Sigmoid colon (tissue), 7 donors: ENCODE measurements around the gene MAPK10. TPM values are rescaled to one million over a fixed set of nuclear protein-coding genes. Genes with fewer than 3 reads are reported as not detected.

Source experiments
- DNase-seq: peaks from one replicate; pipeline ENCODE4 v3.0.0-alpha.2; 2019
- H3K27ac ChIP-seq, 4 donors: fragments of 200-600 bp; sonication (generic); one replicate each; pipeline ENCODE4 v1.5.1; 2016 to 2019; ENCODE audit warnings: mild to moderate bottlenecking in 1 of 4
- H3K27me3 ChIP-seq, 3 donors: fragments of 200-600 bp; sonication (generic); one replicate each; pipeline ENCODE4 v1.5.1; 2019; ENCODE audit warnings: mild to moderate bottlenecking in 1 of 3
- H3K36me3 ChIP-seq, 4 donors: fragments of 200-600 bp; sonication (generic); one replicate each; pipeline ENCODE4 v1.5.1; 2016 to 2019
- H3K4me1 ChIP-seq, 4 donors: fragments of 200-600 bp; sonication (generic); one replicate each; pipeline ENCODE4 v1.5.1; 2017 to 2019
- H3K4me3 ChIP-seq, 4 donors: fragments of 200-600 bp; sonication (generic); one replicate each; pipeline ENCODE4 v1.5.1; 2017 to 2019; ENCODE audit warnings: mild to moderate bottlenecking in 2 of 4, moderate library complexity in 1 of 4
- H3K9me3 ChIP-seq, 4 donors: fragments of 200-600 bp in 3 of 4; sonication (generic) in 3 of 4; one replicate each; pipeline versions ENCODE4 v1.5.1 to v1.6.1; 2013 to 2019
- CTCF ChIP-seq, 4 experiments: fragments of 450-650 bp in 3 of 4; fragments of 200-600 bp in 1 of 4; IDR thresholded peaks; one replicate each; pipeline ENCODE4 v1.5.1; 2016 to 2019; ENCODE audit warnings: antibody characterized with exemption in 4 of 4, mild to moderate bottlenecking in 3 of 4, moderate library complexity in 2 of 4
- EP300 ChIP-seq, 4 donors: sonication (generic); formaldehyde crosslinking; IDR thresholded peaks; one replicate each; pipeline ENCODE4 v1.6.1; 2017; ENCODE audit warnings: antibody characterized with exemption in 4 of 4
- POLR2A ChIP-seq, 2 donors: fragments of 450-650 bp; IDR thresholded peaks; one replicate each; pipeline ENCODE4 v1.6.1; 2016; ENCODE audit warnings: antibody characterized with exemption in 2 of 2, mild to moderate bottlenecking in 2 of 2, moderate library complexity in 2 of 2
- POLR2AphosphoS5 ChIP-seq, 4 donors: sonication (generic); formaldehyde crosslinking; IDR thresholded peaks; one replicate each; pipeline ENCODE4 v1.6.1; 2017; ENCODE audit warnings: antibody characterized with exemption in 4 of 4
- WGBS, 2 donors: extraction: QIAGEN DNeasy Blood & Tissue Kit; methylation state at CpG; one replicate each; pipeline ENCODE4 v1.1.7; 2013; 5-methylcytosine and 5-hydroxymethylcytosine counted together
- intact Hi-C: fragments of 100-400 bp; cut with DNase I; formaldehyde crosslinking; loops from one replicate; pipeline ENCODE4 v1.15.1; 2023
- polyA plus RNA-seq, 3 donors: library from polyadenylated mRNA; stranded (reverse); fragments of 200-250 nt; gene quantifications; one replicate each; pipeline ENCODE4 v1.2.3, GENCODE V29; 2013
- total RNA-seq, 4 donors: library from RNA; depleted of rRNA; stranded (reverse); fragments of >200 nt; gene quantifications; one replicate each; pipeline ENCODE4 v1.1.0, GENCODE V29; 2016
- donor health status: healthy with polysubstance abuse.
- donor health status: Bipolar disorder and iron deficiency.
- donor health status: healthy.

The MAPK10 gene
- total and polyA plus RNA-seq, 7 donors = 3.0 to 28.5 (median 24.3) TPM

GRCh38 chr4:86055898-86056297 lies 304.0 kb downstream of the MAPK10 start:
- no peak overlapping the region for H3K27ac ChIP-seq
- no peaks in the 10 kb centered on the region for H3K9me3 ChIP-seq
- no peaks in the 10 kb centered on the region for H3K4me1 ChIP-seq
- TF ChIP-seq EP300 (IDR thresholded peaks at IDR 0.05) (no peak), POLR2A (IDR thresholded peaks at IDR 0.05) (no peak), CTCF (IDR thresholded peaks at IDR 0.05) (no peak), POLR2AphosphoS5 (IDR thresholded peaks at IDR 0.05) (no peak)
- no peak for DNase-seq
- H3K27me3 ChIP-seq = no peaks in the 10 kb centered on the region
- H3K4me3 ChIP-seq = no peak overlapping the region
- no peaks in the 10 kb centered on the region for H3K36me3 ChIP-seq
- WGBS, 2 donors = 9 to 32% methylated on average over 1 of the region's 1 CpG
- intact Hi-C loops = no loop called here

GRCh38 chr4:86054286-86055032 lies 305.4 kb downstream of the MAPK10 start:
- no peaks in the 10 kb centered on the region for H3K36me3 ChIP-seq
- intact Hi-C loops = no loop called here
- H3K27ac ChIP-seq = no peak overlapping the region
- TF ChIP-seq POLR2AphosphoS5 (IDR thresholded peaks at IDR 0.05) (no peak), CTCF (IDR thresholded peaks at IDR 0.05) (no peak), POLR2A (IDR thresholded peaks at IDR 0.05) (no peak), EP300 (IDR thresholded peaks at IDR 0.05) (no peak)
- DNase-seq = no peak
- H3K4me3 ChIP-seq = no peak overlapping the region
- no peaks in the 10 kb centered on the region for H3K4me1 ChIP-seq
- WGBS, 2 donors = 82 to 84% methylated on average over 6 of the region's 6 CpGs
- H3K27me3 ChIP-seq = no peaks in the 10 kb centered on the region
- H3K9me3 ChIP-seq = no peaks in the 10 kb centered on the region

- WGBS, 2 donors = 95 to 97% methylated on average over 1 of the region's 1 CpG
- no peak for DNase-seq
- TF ChIP-seq POLR2A (IDR thresholded peaks at IDR 0.05) (no peak), EP300 (IDR thresholded peaks at IDR 0.05) (no peak)
- Histone ChIP-seq H3K27me3 (no peaks in the 10 kb centered on the region), H3K4me3 (no peak overlapping the region), H3K36me3 (no peaks in the 10 kb centered on the region), H3K4me1 (no peaks in the 10 kb centered on the region), H3K27ac (no peak overlapping the region), H3K9me3 (no peaks in the 10 kb centered on the region)
- intact Hi-C loops = no loop called here
Observed at GRCh38 chr4:86050496-86050895, 309.4 kb downstream of the MAPK10 start.

GRCh38 chr4:86048426-86048825 lies 311.4 kb downstream of the MAPK10 start:
- 79 to 84% methylated on average over 1 of the region's 1 CpG for WGBS, 2 donors

More at GRCh38 chr4:86048426-86048825, 311.4 kb downstream of the MAPK10 start:
- Histone ChIP-seq H3K27me3 (no peaks in the 10 kb centered on the region), H3K27ac (no peak overlapping the region), H3K4me3 (no peak overlapping the region), H3K4me1 (peaks cover 0 to 4% (median 0%) of the 10 kb centered on the region in 4 donors), H3K36me3 (no peaks in the 10 kb centered on the region), H3K9me3 (no peaks in the 10 kb centered on the region)
- intact Hi-C loops = loop anchor here (10.0 kb wide), 1 partner anchor 294 kb away; no protein-coding TSS in a partner anchor
- DNase-seq = no peak
- TF ChIP-seq CTCF (IDR thresholded peaks at IDR 0.05) = no peak
- no peak for TF ChIP-seq EP300 (IDR thresholded peaks at IDR 0.05)
- TF ChIP-seq POLR2A (IDR thresholded peaks at IDR 0.05) = no peak
